ENCODE results near the gene RPP14.

Gene RPP14

GRCh38 chr3:58291671-58292338 lies 14.2 kb upstream of the RPP14 start:
- FAIRE-seq (no peak), DNase-seq (ENCODE audit: low spot score) (no peak)

GRCh38 chr3:58292866-58293265 lies 13.2 kb upstream of the RPP14 start:
- DNase-seq (ENCODE audit: low spot score), result no peak
- no peak for FAIRE-seq

GRCh38 chr3:58293516-58293915 lies 12.5 kb upstream of the RPP14 start:
- no peak for DNase-seq (ENCODE audit: low spot score)
- no peak for FAIRE-seq

- DNase-seq (ENCODE audit: low spot score) (no peak), FAIRE-seq (no peak)
Measured at GRCh38 chr3:58296269-58296668, 9.8 kb upstream of the RPP14 start.

- DNase-seq (ENCODE audit: low spot score) (no peak), FAIRE-seq (no peak)
Measured at GRCh38 chr3:58296843-58297242, 9.2 kb upstream of the RPP14 start.

DNA sequence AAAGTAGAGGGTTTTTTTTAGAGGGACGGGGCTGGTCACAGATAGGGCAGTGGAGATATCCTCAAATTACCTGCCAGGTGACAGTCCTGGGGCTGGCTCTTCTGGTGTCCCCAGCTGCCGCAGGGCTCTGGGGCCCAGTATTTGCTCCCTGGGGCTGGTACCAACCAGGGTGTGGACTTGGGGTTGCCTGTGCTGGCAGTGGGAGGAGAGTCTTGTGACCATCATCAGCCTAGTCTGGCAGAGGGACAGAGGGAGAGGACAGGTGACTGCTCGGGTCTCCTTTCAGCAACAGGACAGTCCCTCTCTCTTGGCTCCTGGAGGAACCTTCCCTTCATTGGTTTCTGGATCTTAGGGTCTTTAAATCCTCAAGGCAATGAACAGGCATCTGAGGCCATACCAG lies 7.9 kb upstream of the RPP14 start:
- FAIRE-seq (no peak), DNase-seq (ENCODE audit: low spot score) (no peak)

GRCh38 chr3:58299075-58299474 lies 7.0 kb upstream of the RPP14 start:
- no peak for FAIRE-seq
- no peak for DNase-seq (ENCODE audit: low spot score)

DNA sequence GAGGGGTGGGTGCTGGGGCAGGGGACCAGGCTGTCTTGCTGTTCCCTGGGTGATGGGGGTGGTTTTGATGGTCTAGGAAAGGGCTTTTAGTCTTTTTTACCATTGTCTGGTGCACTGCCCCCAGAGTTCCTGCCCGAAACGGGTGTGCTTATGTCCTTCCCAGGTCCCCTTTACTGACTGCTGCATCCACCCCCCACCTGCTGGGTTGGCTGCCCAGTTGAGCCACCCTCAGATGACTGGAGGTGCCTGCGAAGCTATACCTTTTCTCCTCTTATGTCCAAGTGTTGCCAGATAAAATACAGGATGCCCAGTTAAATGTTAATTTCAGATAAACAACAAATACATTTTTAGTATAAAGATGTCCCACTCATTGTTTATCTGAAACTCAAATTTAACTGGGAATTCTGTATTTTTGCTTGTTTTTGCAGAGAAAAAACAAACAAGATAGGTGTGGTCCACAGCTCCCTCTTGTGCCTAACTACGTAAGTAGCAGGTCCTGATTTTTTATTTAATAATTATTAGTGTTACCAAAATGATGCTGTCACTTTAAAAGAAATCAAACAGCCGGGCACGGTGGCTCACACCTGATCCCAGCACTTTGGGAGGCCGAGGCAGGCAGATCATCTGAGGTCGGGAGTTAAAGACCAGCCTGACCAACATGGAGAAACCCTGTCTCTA lies 6.1 kb upstream of the RPP14 start:
- DNase-seq (ENCODE audit: low spot score), result peak; percentile 26
- no peak for FAIRE-seq

DNA sequence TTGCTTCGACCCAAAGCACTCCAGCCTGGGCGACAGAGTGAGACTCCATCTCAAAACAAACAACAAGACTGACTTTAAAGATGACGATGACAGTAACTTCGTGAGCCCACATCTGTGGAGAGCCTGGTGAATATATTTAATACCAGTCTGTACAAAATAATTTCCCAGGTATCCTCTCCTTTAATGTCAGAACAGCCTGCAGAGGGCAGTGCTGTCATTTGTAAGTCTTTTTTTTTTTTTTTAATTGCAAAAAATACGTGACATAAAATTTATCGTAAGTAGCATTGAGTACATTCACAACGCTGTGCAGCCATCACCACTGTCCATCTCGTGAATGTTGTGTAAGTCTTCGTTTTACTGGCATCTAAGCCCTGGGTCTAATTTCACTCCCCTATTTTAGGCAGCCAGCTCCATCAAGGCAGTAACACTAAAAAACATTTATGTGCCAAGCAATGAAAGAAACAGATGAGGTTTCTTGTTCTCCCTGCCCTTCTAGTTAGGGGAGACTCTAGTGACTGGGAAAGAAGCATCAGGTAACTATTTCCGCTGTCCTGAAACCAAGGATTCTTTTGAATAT lies 1.7 kb downstream of the RPP14 start:
- FAIRE-seq (no peak), DNase-seq (ENCODE audit: low spot score) (peak; percentile 17)

- DNase-seq (ENCODE audit: low spot score), result no peak
- no peak for FAIRE-seq
Measured at GRCh38 chr3:58308728-58309127, 2.7 kb downstream of the RPP14 start.

DNA sequence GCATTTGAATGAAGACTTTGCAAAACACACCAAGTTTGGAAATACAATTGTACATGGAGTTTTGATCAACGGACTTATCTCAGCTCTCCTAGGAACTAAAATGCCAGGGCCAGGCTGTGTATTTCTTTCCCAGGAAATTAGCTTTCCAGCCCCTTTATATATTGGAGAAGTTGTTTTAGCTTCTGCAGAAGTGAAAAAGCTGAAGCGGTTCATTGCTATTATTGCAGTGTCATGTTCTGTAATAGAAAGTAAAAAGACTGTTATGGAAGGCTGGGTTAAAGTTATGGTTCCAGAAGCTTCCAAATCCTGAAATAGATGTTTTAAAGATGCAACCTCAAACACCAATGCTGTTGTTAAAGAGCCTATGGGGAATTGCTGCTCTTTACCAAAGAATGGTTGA lies 11.8 kb downstream of the RPP14 start:
- FAIRE-seq, result no peak
- DNase-seq (ENCODE audit: low spot score), result no peak

DNA sequence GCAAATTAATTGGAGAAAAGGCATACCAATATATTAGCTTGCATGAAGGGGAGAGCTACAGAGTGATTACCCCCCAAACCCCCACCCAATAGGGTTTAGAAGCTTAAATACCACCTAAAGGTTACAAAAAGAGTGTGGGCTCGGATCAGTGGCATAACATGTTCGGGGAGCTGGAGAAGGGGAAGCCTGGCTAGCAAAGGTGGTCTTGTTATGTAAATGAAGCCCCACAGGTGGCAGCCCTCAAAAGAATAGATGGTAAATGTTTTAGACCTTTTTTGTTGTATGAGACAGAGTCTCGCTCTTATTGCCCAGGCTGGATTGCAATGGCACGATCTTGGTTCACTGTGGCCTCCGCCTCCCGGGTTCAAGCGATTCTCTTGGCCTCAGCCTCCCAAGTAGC lies 15.7 kb downstream of the RPP14 start:
- FAIRE-seq (no peak), DNase-seq (ENCODE audit: low spot score) (no peak)

- FAIRE-seq (no peak), DNase-seq (ENCODE audit: low spot score) (no peak)
Measured at GRCh38 chr3:58322793-58323192, 16.7 kb downstream of the RPP14 start.

GRCh38 chr3:58323529-58324390 lies 17.7 kb downstream of the RPP14 start:
- no peak for DNase-seq (ENCODE audit: low spot score)
- no peak for FAIRE-seq

DNA sequence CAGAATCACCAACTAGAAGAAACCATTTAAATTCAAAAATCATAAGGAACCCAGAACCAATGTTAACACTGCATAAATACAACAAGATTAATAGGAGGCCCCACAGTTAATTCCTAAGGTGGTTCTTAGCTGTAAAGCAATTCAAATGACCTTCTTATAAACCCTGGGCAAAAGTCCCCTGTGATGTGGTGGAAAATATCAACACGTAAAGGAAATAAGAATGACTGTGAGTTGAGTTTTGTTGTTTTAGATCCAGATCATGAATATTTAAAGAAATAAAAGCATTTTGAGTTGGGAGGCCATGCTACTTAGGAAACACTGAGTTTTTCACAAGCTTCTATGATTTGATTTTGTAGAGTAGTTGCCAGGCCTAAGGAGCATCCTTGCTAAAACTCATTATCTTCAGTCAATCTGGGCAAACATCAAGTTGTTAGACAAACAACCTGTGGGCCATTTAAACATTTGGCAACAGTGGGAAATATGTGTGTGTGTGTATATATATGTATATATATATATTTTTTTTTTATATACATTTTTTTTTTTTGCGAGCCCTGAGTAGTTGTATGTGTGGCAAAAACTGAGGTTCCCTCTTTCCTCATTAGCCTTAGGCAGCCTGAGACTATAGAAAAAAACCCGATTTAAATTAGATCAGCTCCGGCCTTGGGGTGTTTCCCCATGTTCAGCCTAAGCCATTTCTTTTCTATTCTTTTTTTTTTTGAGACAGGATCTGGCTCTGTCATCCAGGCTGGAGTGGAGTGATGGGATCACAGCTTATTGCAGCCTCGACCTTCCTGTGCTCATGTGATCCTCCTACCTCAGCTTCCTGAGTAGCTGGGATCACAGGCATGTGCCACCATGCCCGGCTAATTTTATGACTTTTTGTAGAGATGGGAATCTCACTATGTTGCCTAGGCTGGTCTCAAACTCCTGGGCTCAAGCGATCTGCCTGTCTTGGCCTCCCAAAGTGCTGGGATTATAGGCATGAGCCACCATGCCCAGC lies 18.6 kb downstream of the RPP14 start:
- FAIRE-seq (no peak), DNase-seq (ENCODE audit: low spot score) (no peak)

DNA sequence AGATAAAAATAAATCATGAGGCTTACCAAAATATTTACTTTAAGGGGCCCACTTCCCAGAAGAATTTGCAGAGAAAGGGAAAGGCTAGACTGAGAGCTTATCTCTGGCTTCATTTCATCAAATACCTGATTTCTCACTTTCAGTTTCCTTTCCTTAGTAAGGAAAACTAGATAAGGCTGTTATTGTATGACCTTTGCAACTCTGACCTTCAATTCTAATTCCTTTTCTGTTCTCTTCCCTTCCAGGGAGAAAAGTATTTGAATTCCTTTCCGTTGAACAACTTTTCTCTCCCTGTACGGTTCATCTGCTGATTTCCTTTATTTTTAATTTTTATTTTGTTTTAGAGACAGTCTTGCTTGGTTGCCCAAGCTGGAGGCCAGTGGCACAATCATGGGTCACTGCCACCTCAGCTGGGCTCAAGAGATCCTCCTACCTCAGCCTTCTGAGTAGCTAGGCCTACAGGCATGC lies 19.5 kb downstream of the RPP14 start:
- FAIRE-seq (peak; percentile 72), DNase-seq (ENCODE audit: low spot score) (peak; percentile 67)

GRCh38 chr3:58326267-58326900 lies 20.3 kb downstream of the RPP14 start:
- FAIRE-seq (no peak), DNase-seq (ENCODE audit: low spot score) (no peak)

DNA sequence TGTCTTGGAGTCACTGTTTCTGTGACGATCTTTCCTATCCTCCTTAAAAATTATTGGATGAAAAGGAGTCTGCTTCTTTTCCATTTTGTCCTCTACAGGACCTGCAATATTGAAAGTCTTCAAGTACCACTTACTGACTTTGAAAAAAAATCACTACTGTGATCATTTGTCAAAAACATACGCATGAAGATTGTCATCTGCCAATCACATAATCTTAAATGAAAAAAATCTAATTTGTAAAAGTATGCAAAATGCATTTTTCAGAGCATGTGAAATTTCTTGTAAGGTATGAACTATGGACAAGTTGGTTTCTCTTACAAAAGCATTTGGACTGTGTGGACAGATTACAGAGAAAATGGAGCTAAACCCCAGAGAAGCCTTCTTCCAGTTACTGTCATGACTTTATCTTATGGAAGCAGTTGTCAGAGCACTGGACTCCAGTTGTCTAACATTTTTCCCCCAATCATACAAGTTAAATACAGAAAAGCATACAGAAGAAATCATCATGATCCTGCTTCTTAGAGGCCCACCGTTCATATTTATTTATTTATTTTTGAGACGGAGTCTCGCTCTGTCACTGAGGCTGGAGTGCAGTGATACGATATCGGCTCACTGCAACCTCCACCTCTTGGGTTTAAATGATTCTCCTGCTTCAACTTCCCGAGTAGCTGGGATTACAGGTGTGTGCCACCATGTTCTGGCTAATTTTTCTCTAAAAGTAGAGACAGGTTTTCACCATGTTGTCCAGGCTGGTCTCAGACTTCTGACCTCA lies 23.3 kb downstream of the RPP14 start:
- DNase-seq (ENCODE audit: low spot score) (no peak), FAIRE-seq (no peak)

- DNase-seq (ENCODE audit: low spot score), result no peak
- no peak for FAIRE-seq
Measured at GRCh38 chr3:58329922-58330413, 23.9 kb downstream of the RPP14 start.

Measured in RCC 7860 (cell line).